T follicular helper cell (primary cell): ENCODE results near the gene CLEC5A.
"Not testable (repeated sequence)": the region's sequence is repeated elsewhere in the genome, so short reads cannot be mapped to it uniquely, and the experiment has no call there.

ENCODE experiments used
- DNase-seq: peaks from one replicate; pipeline ENCODE4 v3.0.0-alpha.2; 2020; ENCODE audit warnings: low read depth
- total RNA-seq, 2 experiments: gene quantifications; one replicate each; lab custom pipeline; 2026; lab: John Stamatoyannopoulos, UW

CLEC5A gene
- total RNA-seq = 0 reads per million in 2 experiments

GRCh38 chr7:141946796-141947195, at the start of gene CLEC5A:
CLEC5A (minus strand) TSS chr7:141946974; CDS start chr7:141946292, 682 bp downstream.
- DNase-seq = no peak

- no peak for DNase-seq
Measured at GRCh38 chr7:141993354-141993753, 46.6 kb upstream of the CLEC5A start.

GRCh38 chr7:141992688-141993087, 45.9 kb upstream of the CLEC5A start:
- no peak for DNase-seq

- DNase-seq = no peak
Measured at GRCh38 chr7:141992156-141992555, 45.4 kb upstream of the CLEC5A start.

- no peak for DNase-seq
Measured at GRCh38 chr7:141991140-141991539, 44.4 kb upstream of the CLEC5A start.

GRCh38 chr7:141990011-141990725, 43.4 kb upstream of the CLEC5A start:
- DNase-seq = no peak

GRCh38 chr7:141987803-141988202, 41.0 kb upstream of the CLEC5A start:
- DNase-seq = not testable (repeated sequence)

- no peak for DNase-seq
Measured at GRCh38 chr7:141986923-141987322, 40.1 kb upstream of the CLEC5A start.

GRCh38 chr7:141985926-141986325, 39.2 kb upstream of the CLEC5A start:
- DNase-seq = not testable (repeated sequence)

GRCh38 chr7:141979568-141979967, 32.8 kb upstream of the CLEC5A start:
- no peak for DNase-seq

GRCh38 chr7:141978351-141978750, 31.6 kb upstream of the CLEC5A start:
- DNase-seq = no peak

GRCh38 chr7:141976524-141977245, 29.9 kb upstream of the CLEC5A start:
- no peak for DNase-seq

GRCh38 chr7:141975806-141976523, 29.2 kb upstream of the CLEC5A start:
- peak; percentile 45 for DNase-seq

GRCh38 chr7:141974831-141975230, 28.1 kb upstream of the CLEC5A start:
- DNase-seq = no peak

- DNase-seq = no peak
Measured at GRCh38 chr7:141973673-141974072, 26.9 kb upstream of the CLEC5A start, which contains the start of gene TAS2R38. TAS2R38 (minus strand) TSS chr7:141973773; CDS start chr7:141973689, 84 bp downstream.

- no peak for DNase-seq
Measured at GRCh38 chr7:141960687-141961422, 14.1 kb upstream of the CLEC5A start.

- DNase-seq = no peak
Measured at GRCh38 chr7:141956084-141956483, 9.3 kb upstream of the CLEC5A start.

GRCh38 chr7:141954334-141954733, 7.6 kb upstream of the CLEC5A start:
- DNase-seq = no peak

GRCh38 chr7:141952461-141952860, 5.7 kb upstream of the CLEC5A start:
- no peak for DNase-seq

- no peak for DNase-seq
Measured at GRCh38 chr7:141950806-141951205, 4.0 kb upstream of the CLEC5A start.

GRCh38 chr7:141949911-141950310, 3.1 kb upstream of the CLEC5A start:
- no peak for DNase-seq

- no peak for DNase-seq
Measured at GRCh38 chr7:141949451-141949850, 2.7 kb upstream of the CLEC5A start.
